ACC112 (cell line): ENCODE measurements around the gene YDJC.
"Not testable (repeated sequence)": the region's sequence is repeated elsewhere in the genome, so short reads cannot be mapped to it uniquely, and the experiment has no call there.

Source experiments
- H2AFZ ChIP-seq: fragments of 200-600 bp; sonication (generic); one replicate; pipeline ENCODE4 v1.6.0; 2017; ENCODE audit warnings: antibody characterized with exemption, low read length; ENCODE audit not compliant: unreplicated experiment
- H3K27ac ChIP-seq: fragments of 200-600 bp; sonication (generic); 2 replicates; pipeline ENCODE4 v1.5.1; 2014; ENCODE audit warnings: low read depth, mild to moderate bottlenecking, antibody characterized with exemption, low read length, moderate library complexity
- H3K27me3 ChIP-seq: fragments of 200-600 bp; sonication (generic); 2 replicates; pipeline ENCODE4 v1.6.1; 2014; ENCODE audit warnings: mild to moderate bottlenecking, antibody characterized with exemption, low read length, moderate library complexity, mixed read lengths; ENCODE audit not compliant: insufficient read depth
- H3K36me3 ChIP-seq: fragments of 200-600 bp; sonication (generic); 2 replicates; pipeline ENCODE4 v1.6.1; 2016; ENCODE audit warnings: mild to moderate bottlenecking, antibody characterized with exemption, low read length, moderate library complexity, mixed read lengths; ENCODE audit not compliant: insufficient read depth
- H3K4me1 ChIP-seq: fragments of 200-600 bp; sonication (generic); one replicate; pipeline ENCODE4 v1.6.1; 2016; ENCODE audit warnings: low read length, mixed read lengths; ENCODE audit not compliant: insufficient read depth, unreplicated experiment, control insufficient read depth
- H3K4me3 ChIP-seq: fragments of 200-600 bp; sonication (generic); 2 replicates; pipeline ENCODE4 v1.5.1; 2014; ENCODE audit warnings: mild to moderate bottlenecking, low read depth, low read length
- H3K79me2 ChIP-seq: fragments of 200-600 bp; sonication (generic); one replicate; pipeline ENCODE4 v1.6.0; 2016; ENCODE audit warnings: low read length; ENCODE audit not compliant: control insufficient read depth, unreplicated experiment, insufficient read depth

YDJC gene

DNA sequence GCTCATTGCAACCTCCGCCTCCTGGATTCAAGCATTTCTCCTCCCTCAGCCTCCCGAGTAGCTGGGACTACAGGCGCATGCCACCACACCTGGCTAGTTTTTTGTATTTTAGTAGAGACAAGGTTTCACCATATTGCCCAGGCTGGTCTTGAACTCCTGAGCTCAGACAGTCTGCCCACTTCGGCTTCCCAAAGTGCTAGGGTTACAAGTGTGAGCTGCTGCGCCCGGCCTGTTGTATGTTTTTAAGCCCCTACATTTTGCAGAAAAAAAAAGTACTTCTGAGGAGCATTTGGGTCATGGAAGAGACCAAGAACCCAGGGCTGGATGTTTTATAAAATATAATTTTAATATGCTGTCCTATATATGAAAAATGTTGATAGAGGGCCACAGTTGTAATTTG is 12.5 kb downstream of the YDJC start:
- H3K4me3 ChIP-seq, H2AFZ ChIP-seq, H3K36me3 ChIP-seq, H3K4me1 ChIP-seq, H3K27me3 ChIP-seq, H3K27ac ChIP-seq: not testable (repeated sequence)
- H3K79me2 ChIP-seq = peaks cover 44% of the 10 kb centered on the region

DNA sequence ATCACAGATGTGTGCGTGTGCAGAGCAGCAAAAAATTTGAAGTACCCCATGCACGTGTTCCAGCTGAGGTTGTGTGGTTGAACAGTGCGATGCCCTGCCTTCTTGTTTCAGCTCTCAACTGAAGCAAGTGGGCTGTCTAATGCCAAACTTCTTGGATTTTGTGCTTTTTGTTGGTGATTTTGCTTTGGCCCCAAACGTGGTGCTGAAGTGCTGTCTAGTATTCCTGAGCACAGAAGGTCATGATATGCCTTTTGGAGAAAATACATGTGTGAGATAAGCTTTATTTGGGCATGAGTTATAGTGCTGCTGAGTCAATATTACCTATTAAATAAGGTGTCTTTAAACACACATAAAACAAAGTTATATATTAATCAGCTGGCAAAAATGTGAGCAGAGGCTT is 14.1 kb downstream of the YDJC start:
- no peak overlapping the region for H2AFZ ChIP-seq
- H3K79me2 ChIP-seq = peaks cover 50% of the 10 kb centered on the region
- no peaks in the 10 kb centered on the region for H3K36me3 ChIP-seq
- no peaks in the 10 kb centered on the region for H3K4me1 ChIP-seq
- H3K27me3 ChIP-seq = no peaks in the 10 kb centered on the region
- H3K4me3 ChIP-seq = no peak overlapping the region
- H3K27ac ChIP-seq = no peak overlapping the region

- H3K27ac ChIP-seq = no peak overlapping the region
Measured at GRCh38 chr22:21613553-21614233, 16.1 kb downstream of the YDJC start.

DNA sequence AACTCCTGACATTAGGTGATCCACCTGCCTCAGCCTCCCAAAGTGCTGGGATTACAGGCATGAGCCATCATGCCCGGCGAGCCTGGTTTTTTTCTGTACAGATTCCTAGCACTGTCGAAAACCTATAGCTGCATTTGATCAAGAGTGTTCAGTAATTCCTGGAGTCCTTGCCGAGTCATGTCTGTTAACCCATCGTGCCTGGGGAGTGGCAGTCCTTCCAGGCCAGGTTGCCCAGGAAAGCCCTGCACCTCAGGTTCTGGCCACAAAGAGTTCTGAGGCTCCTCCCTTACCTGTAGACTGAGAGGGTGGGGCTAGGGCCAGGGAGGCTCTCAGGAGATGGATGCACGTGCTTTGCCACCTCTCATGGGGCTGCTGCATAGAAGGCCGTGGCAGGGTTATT is 17.0 kb downstream of the YDJC start:
- peaks cover 54% of the 10 kb centered on the region for H3K79me2 ChIP-seq
- H3K4me3 ChIP-seq = no peak overlapping the region
- no peaks in the 10 kb centered on the region for H3K36me3 ChIP-seq
- no peaks in the 10 kb centered on the region for H3K27me3 ChIP-seq
- no peak overlapping the region for H2AFZ ChIP-seq
- H3K4me1 ChIP-seq = no peaks in the 10 kb centered on the region
- no peak overlapping the region for H3K27ac ChIP-seq

More at GRCh38 chr22:21613553-21614233, 16.1 kb downstream of the YDJC start:
- Histone ChIP-seq H3K79me2 (peaks cover 52% of the 10 kb centered on the region), H3K4me1 (no peaks in the 10 kb centered on the region), H3K36me3 (no peaks in the 10 kb centered on the region), H2AFZ (no peak overlapping the region), H3K27me3 (no peaks in the 10 kb centered on the region), H3K4me3 (no peak overlapping the region)

DNA sequence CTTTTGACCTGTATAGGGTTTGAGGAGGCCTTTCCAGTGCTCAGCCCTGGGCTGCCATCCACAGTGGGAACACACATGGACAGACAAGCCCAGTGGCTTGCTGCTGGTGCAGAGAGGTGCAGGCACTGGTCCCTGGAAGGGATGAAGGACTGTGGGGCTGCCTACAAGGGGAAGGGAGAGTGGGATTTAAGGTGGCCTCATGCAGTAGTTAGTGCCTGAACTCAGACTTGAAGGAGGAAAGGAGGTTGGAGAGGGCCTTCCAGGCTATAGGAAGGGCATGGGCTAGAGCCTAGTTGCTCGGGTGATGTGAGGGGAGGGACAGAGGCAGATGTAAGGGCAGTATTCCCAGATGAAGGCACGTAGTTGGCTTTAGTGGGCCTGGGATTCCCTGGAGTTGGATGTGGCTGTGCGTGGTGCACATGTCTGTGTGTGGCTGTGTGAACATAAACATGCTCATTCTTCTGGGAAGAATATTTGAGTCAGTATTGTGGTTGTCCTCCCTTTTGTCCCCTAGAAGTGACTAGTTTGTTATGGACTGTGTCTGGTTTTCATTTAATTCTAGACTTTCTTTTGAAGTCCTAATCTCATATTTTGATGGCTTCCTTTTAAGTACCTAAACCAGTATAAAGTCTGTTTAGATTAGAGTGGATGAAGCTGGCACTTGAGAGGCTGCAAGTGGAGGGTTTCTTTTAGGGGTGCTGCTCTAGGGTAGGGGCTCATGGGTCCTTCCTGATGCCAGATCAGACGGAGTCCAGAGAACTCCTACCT is 18.4 kb downstream of the YDJC start:
- H3K27me3 ChIP-seq = no peaks in the 10 kb centered on the region
- H3K36me3 ChIP-seq = no peaks in the 10 kb centered on the region
- no peak overlapping the region for H2AFZ ChIP-seq
- no peak overlapping the region for H3K4me3 ChIP-seq
- H3K27ac ChIP-seq = no peak overlapping the region
- H3K4me1 ChIP-seq = no peaks in the 10 kb centered on the region
- peaks cover 63% of the 10 kb centered on the region for H3K79me2 ChIP-seq

- H3K36me3 ChIP-seq, H3K27ac ChIP-seq, H3K4me1 ChIP-seq, H3K4me3 ChIP-seq, H3K27me3 ChIP-seq, H2AFZ ChIP-seq: not testable (repeated sequence)
- H3K79me2 ChIP-seq = peaks cover 71% of the 10 kb centered on the region
Measured at GRCh38 chr22:21609556-21610157, 20.2 kb downstream of the YDJC start.

DNA sequence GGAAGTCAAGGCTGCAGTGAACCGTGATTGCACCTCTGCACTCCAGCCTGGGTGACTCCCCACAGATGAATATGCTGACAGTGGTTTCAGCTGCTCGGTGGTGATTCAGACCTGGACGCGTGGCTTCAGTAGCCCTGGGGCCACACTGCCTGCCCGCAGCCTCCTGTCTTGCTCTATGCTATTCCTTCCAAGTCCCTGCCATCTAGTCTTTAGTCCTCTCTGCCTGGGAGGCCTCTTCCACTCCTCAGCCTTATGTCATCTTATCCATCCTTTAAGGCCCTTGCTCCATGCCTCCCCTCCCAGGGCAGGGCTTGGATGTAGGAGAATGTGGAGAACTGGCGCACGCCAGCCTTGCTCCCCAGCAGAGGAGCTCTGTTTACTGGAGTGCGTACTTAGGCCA is 23.0 kb downstream of the YDJC start:
- Histone ChIP-seq H3K4me3 (no peak overlapping the region), H3K27me3 (no peaks in the 10 kb centered on the region), H3K4me1 (no peaks in the 10 kb centered on the region), H3K79me2 (peaks cover 65% of the 10 kb centered on the region), H3K27ac (no peak overlapping the region), H3K36me3 (no peaks in the 10 kb centered on the region), H2AFZ (no peak overlapping the region)

DNA sequence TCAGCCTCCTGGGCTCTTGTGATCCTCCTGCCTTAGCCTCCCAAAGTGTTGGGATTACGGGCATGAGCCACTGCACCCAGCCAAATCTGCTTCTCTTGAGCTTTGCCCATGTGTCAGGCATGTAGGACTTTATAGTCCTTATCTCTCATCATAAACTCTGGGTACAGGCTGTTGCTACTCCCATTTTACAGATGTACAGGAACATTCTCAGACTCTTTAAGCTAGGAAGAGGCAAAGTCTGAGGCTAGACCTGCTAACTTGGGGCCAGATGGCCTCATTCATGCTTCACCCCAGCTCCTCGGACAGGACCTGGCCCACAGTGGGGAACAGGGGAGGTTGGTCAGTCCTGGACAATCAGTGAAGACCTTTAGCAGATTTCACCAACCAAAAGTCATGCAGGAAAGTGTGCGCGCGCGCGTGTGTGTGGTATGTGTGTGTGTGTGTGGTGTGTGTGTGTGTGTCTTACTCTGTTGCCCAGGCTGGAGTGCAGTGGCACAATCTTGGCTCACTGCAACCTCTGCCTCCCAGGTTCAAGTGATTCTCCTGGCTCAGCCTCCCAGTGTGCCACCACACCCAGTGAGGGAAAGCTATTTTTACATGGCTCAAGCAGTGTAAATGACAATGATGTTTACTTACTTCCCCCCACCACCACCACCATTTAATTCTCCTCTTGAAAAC is 23.8 kb downstream of the YDJC start:
- Histone ChIP-seq H3K27me3 (no peaks in the 10 kb centered on the region), H3K27ac (no peak overlapping the region), H3K4me3 (no peak overlapping the region), H3K4me1 (no peaks in the 10 kb centered on the region), H2AFZ (no peak overlapping the region), H3K79me2 (peaks cover 64% of the 10 kb centered on the region), H3K36me3 (no peaks in the 10 kb centered on the region)

- H2AFZ ChIP-seq = no peak overlapping the region
- H3K27ac ChIP-seq = no peak overlapping the region
- peaks cover 68% of the 10 kb centered on the region for H3K79me2 ChIP-seq
- H3K36me3 ChIP-seq = no peaks in the 10 kb centered on the region
- H3K4me3 ChIP-seq = no peak overlapping the region
- H3K27me3 ChIP-seq = no peaks in the 10 kb centered on the region
- H3K4me1 ChIP-seq = no peaks in the 10 kb centered on the region
Measured at GRCh38 chr22:21603973-21604372, 25.8 kb downstream of the YDJC start.

DNA sequence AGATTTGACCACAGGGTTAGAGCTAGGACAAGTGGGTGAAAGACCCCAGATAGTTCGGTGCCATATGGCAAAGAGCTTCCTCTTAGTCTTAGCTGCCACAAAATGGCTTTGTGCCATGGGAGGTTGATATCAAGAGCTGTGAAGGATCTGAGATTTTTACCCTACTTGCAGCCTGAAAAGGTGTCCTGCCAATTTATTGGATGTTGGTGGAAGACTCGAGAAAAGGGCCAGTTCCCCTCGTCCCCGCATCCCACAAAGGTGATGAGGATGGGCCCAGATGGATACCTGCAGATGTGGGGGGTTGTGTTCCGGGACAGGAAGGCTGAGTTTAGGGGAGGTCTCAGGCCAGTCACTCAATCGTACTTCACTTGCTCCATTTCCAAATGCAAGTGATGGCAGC is 27.2 kb downstream of the YDJC start:
- Histone ChIP-seq H3K27me3 (no peaks in the 10 kb centered on the region), H3K27ac (no peak overlapping the region), H3K4me1 (no peaks in the 10 kb centered on the region), H3K4me3 (no peak overlapping the region), H2AFZ (no peak overlapping the region), H3K36me3 (no peaks in the 10 kb centered on the region), H3K79me2 (peaks cover 67% of the 10 kb centered on the region)
